ENCODE results near the gene PRIMPOL. TPM values are rescaled to one million over a fixed set of nuclear protein-coding genes. Genes with fewer than 3 reads are reported as not detected.

PRIMPOL gene
- total RNA-seq, 2 experiments from 2014 or later = 4.2 TPM

DNA sequence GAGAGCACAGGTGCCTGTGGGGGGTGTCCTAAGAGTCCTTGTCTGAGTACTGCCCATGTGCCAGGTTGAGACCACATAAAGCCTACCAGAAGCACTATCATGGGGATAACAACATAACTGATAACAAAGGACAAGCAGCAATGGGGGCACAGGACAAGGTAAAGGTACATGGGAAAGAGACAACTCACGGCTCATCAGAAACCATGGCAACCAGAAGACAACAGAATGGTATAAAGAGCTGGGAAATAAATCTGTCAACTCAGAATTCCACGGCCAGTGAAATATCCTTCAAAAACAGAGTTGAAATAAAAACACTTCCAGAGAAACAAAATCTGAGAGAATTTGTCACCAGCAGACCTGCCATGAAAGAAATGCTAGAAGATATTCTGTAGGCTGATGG, 64.3 kb downstream of the PRIMPOL start:
- Histone ChIP-seq H3K4me1 (ENCODE audit: insufficient read depth, low read length) (no peaks in the 10 kb centered on the region), H3K27ac (ENCODE audit: low read depth in 1 of 2, low read length in 2 of 2) (no peak overlapping the region), H3K9me3 (ENCODE audit: control insufficient read depth in 1 of 2, insufficient read depth in 1 of 2, low read length in 2 of 2) (no peaks in the 10 kb centered on the region), H3K4me3 (ENCODE audit: low read length) (no peak overlapping the region), H3K27me3 (ENCODE audit: control insufficient read depth in 1 of 2, insufficient read depth in 2 of 2, low read length in 2 of 2) (no peaks in the 10 kb centered on the region), H3K36me3 (ENCODE audit: insufficient read depth, low read length) (no peaks in the 10 kb centered on the region)
- TF ChIP-seq, protein P1, sequence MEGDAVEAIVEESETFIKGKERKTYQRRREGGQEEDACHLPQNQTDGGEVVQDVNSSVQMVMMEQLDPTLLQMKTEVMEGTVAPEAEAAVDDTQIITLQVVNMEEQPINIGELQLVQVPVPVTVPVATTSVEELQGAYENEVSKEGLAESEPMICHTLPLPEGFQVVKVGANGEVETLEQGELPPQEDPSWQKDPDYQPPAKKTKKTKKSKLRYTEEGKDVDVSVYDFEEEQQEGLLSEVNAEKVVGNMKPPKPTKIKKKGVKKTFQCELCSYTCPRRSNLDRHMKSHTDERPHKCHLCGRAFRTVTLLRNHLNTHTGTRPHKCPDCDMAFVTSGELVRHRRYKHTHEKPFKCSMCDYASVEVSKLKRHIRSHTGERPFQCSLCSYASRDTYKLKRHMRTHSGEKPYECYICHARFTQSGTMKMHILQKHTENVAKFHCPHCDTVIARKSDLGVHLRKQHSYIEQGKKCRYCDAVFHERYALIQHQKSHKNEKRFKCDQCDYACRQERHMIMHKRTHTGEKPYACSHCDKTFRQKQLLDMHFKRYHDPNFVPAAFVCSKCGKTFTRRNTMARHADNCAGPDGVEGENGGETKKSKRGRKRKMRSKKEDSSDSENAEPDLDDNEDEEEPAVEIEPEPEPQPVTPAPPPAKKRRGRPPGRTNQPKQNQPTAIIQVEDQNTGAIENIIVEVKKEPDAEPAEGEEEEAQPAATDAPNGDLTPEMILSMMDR (IDR thresholded peaks at IDR 0.05) = no peak
- CTCF ChIA-PET = no interaction called here
- intact Hi-C loops (cut with DNase I, micrococcal nuclease) = no loop called here
- Mint-ChIP-seq H3K27me3 (no peaks in the 10 kb centered on the region), H3K9me3 (no peaks in the 10 kb centered on the region), H3K4me3 (no peak overlapping the region), H3K4me1 (ENCODE audit: low read depth) (no peaks in the 10 kb centered on the region), H3K36me3 (ENCODE audit: low read depth) (peaks cover 11% of the 10 kb centered on the region), H3K27ac (no peak overlapping the region)
- ATAC-seq (ENCODE audit: poor library complexity) (no peak), DNase-seq (no peak)
- POLR2A ChIA-PET = no interaction called here

DNA sequence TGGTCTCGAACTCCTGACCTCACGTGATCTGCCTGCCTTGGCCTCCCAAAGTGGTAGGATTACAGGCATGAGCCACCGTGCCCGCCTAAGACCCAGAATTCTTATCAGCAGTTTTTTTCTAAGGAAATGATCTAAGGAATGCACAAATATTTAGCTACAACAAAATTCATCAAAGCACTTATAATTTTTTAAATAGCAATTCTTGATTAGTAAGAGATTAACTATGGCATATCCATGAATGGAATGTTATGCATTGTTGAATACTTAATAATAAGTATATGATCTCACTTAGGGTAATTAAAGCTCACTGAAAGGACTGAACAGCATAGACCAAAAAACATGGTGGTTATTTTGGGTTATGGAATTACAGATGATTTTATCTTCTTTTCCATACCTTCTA, 66.0 kb downstream of the PRIMPOL start:
- Histone ChIP-seq H3K27ac (ENCODE audit: low read depth in 1 of 2, low read length in 2 of 2) (no peak overlapping the region), H3K4me3 (ENCODE audit: low read length) (no peak overlapping the region), H3K9me3 (ENCODE audit: control insufficient read depth in 1 of 2, insufficient read depth in 1 of 2, low read length in 2 of 2) (no peaks in the 10 kb centered on the region), H3K36me3 (ENCODE audit: insufficient read depth, low read length) (no peaks in the 10 kb centered on the region), H3K27me3 (ENCODE audit: control insufficient read depth in 1 of 2, insufficient read depth in 2 of 2, low read length in 2 of 2) (no peaks in the 10 kb centered on the region), H3K4me1 (ENCODE audit: insufficient read depth, low read length) (no peaks in the 10 kb centered on the region)
- TF ChIP-seq, protein P1 (IDR thresholded peaks at IDR 0.05) = no peak
- no peaks in the 10 kb centered on the region for H3K27me3 Mint-ChIP-seq
- intact Hi-C loops (cut with DNase I, micrococcal nuclease) = no loop called here
- no peaks in the 10 kb centered on the region for H3K9me3 Mint-ChIP-seq
- ATAC-seq (ENCODE audit: poor library complexity) = no peak
- ChIA-PET CTCF (interaction anchor here (0.5 kb wide), 1 partner anchor 93 kb away, joined by 3 read pairs; no protein-coding TSS in a partner anchor), POLR2A (interaction anchor here (1.3 kb wide), 1 partner anchor 19 kb away, joined by 6 read pairs; the partner anchor contains the start of gene CENPU)
- H3K4me1 Mint-ChIP-seq (ENCODE audit: low read depth) = no peaks in the 10 kb centered on the region
- DNase-seq = no peak
- no peak overlapping the region for H3K4me3 Mint-ChIP-seq
- no peak overlapping the region for H3K27ac Mint-ChIP-seq
- H3K36me3 Mint-ChIP-seq (ENCODE audit: low read depth) = peaks cover 20% of the 10 kb centered on the region

- ATAC-seq (ENCODE audit: poor library complexity) = no peak
- intact Hi-C loops (cut with DNase I, micrococcal nuclease) = no loop called here
- POLR2A ChIA-PET = no interaction called here
- Mint-ChIP-seq H3K27ac (no peak overlapping the region), H3K9me3 (peaks cover 10% of the 10 kb centered on the region), H3K27me3 (no peaks in the 10 kb centered on the region), H3K36me3 (ENCODE audit: low read depth) (peaks cover 41% of the 10 kb centered on the region), H3K4me3 (no peak overlapping the region), H3K4me1 (ENCODE audit: low read depth) (no peaks in the 10 kb centered on the region)
- Histone ChIP-seq H3K27me3 (ENCODE audit: control insufficient read depth in 1 of 2, insufficient read depth in 2 of 2, low read length in 2 of 2) (no peaks in the 10 kb centered on the region), H3K4me3 (ENCODE audit: low read length) (no peak overlapping the region), H3K36me3 (ENCODE audit: insufficient read depth, low read length) (no peaks in the 10 kb centered on the region), H3K9me3 (ENCODE audit: control insufficient read depth in 1 of 2, insufficient read depth in 1 of 2, low read length in 2 of 2) (no peaks in the 10 kb centered on the region), H3K4me1 (ENCODE audit: insufficient read depth, low read length) (no peaks in the 10 kb centered on the region), H3K27ac (ENCODE audit: low read depth in 1 of 2, low read length in 2 of 2) (no peak overlapping the region)
- TF ChIP-seq, protein P1 (IDR thresholded peaks at IDR 0.05) = no peak
- CTCF ChIA-PET = no interaction called here
- DNase-seq = no peak
Observed at GRCh38 chr4:184719407-184719806, 69.9 kb downstream of the PRIMPOL start.

All from CD4-positive, alpha-beta T cell (primary cell).